ENCODE data around the gene SNX25.

SNX25 gene

GRCh38 chr4:185374573-185374972 lies 165.2 kb downstream of the SNX25 start:
- in situ Hi-C loops (cut with MboI; ENCODE audit: low pct_unique_long_range_greater_than_20kb, low sequenced_read_pairs, unreplicated experiment) = no loop called here

GRCh38 chr4:185378264-185378663 lies 168.9 kb downstream of the SNX25 start:
- TF ChIP-seq CTCF (IDR thresholded peaks at IDR 0.05; ENCODE audit: extremely low read depth, insufficient read depth, missing control alignments) = no peak
- no peak for DNase-seq (ENCODE audit: low spot score)
- in situ Hi-C loops (cut with MboI; ENCODE audit: low pct_unique_long_range_greater_than_20kb, low sequenced_read_pairs, unreplicated experiment) = no loop called here

More at GRCh38 chr4:185374573-185374972, 165.2 kb downstream of the SNX25 start:
- no peak for DNase-seq (ENCODE audit: low spot score)
- no peak for TF ChIP-seq CTCF (IDR thresholded peaks at IDR 0.05; ENCODE audit: extremely low read depth, insufficient read depth, missing control alignments)

- TF ChIP-seq CTCF (IDR thresholded peaks at IDR 0.05; ENCODE audit: extremely low read depth, insufficient read depth, missing control alignments) = no peak
- in situ Hi-C loops (cut with MboI; ENCODE audit: low pct_unique_long_range_greater_than_20kb, low sequenced_read_pairs, unreplicated experiment) = no loop called here
- DNase-seq (ENCODE audit: low spot score) = no peak
Measured at GRCh38 chr4:185379326-185380295, 170.2 kb downstream of the SNX25 start.

GRCh38 chr4:185380320-185380719 lies 170.9 kb downstream of the SNX25 start:
- TF ChIP-seq CTCF (IDR thresholded peaks at IDR 0.05; ENCODE audit: extremely low read depth, insufficient read depth, missing control alignments) = no peak
- in situ Hi-C loops (cut with MboI; ENCODE audit: low pct_unique_long_range_greater_than_20kb, low sequenced_read_pairs, unreplicated experiment) = no loop called here
- DNase-seq (ENCODE audit: low spot score) = no peak

GRCh38 chr4:185381288-185382196 lies 172.1 kb downstream of the SNX25 start:
- in situ Hi-C loops (cut with MboI; ENCODE audit: low pct_unique_long_range_greater_than_20kb, low sequenced_read_pairs, unreplicated experiment) = no loop called here
- DNase-seq (ENCODE audit: low spot score) = no peak
- TF ChIP-seq CTCF (IDR thresholded peaks at IDR 0.05; ENCODE audit: extremely low read depth, insufficient read depth, missing control alignments) = no peak

GRCh38 chr4:185382754-185383153 lies 173.4 kb downstream of the SNX25 start:
- no peak for TF ChIP-seq CTCF (IDR thresholded peaks at IDR 0.05; ENCODE audit: extremely low read depth, insufficient read depth, missing control alignments)
- in situ Hi-C loops (cut with MboI; ENCODE audit: low pct_unique_long_range_greater_than_20kb, low sequenced_read_pairs, unreplicated experiment) = no loop called here
- DNase-seq (ENCODE audit: low spot score) = no peak
